CD4-positive, alpha-beta T cell treated with Interleukin-15 for 1 hour (primary cell): ENCODE data around the gene CELF2.

Source experiments
- DNase-seq: peaks from one replicate; pipeline ENCODE4 v3.0.0-alpha.2; 2020

CELF2 gene

DNA sequence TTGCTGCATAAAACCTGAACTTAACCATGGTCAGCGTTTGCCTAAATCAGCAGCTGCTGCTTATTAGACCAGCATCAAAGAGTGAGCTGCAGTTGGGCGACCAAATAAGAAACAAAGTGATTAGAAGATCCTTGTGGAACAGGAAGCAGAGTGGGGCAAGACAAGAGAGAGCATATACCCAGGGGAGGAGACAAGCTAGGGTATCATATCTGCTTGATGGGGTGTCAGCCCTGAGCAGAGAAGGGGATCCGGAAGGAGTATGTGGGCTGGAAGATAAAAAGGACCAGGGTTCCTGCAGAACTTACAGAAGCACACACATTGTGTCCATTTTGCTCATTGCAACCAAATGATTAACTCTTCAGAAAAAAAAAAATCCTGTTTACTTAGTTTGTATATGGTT lies 213.6 kb downstream of the CELF2 start:
- no peak for DNase-seq

DNA sequence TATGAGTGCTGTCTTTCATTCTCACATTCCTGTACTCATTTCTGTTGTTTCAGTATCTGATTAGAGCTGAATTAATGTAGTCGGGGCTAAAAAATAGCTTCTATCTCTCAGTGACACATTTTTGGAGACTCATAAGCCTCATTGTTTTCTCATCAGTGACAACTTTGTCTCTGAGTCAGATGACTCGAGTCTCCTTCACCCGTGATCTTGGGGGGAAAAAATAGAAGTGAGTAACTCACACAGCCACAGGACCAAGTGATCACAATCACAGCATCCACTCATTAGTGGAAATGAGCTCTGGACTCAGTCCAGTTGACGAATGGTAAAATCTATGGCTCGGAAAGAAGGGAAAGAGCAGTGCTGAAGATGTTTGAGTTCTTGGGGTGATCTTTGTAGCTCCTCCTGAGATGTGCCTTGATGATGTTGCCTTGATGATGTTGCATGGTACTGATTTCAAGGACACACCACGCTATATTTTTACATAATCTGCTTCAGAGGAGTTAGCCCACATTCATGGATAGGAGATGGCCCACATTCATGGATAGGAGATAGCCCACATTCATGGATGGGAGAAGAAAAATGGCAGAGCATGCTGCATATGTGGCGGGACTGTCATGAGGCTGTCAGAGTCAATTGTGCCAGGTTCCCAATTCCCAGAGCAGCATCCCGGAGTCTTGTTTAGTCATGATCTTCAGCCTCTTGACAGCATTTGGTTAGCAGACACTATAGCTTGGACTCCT lies 214.7 kb downstream of the CELF2 start:
- no peak for DNase-seq

DNA sequence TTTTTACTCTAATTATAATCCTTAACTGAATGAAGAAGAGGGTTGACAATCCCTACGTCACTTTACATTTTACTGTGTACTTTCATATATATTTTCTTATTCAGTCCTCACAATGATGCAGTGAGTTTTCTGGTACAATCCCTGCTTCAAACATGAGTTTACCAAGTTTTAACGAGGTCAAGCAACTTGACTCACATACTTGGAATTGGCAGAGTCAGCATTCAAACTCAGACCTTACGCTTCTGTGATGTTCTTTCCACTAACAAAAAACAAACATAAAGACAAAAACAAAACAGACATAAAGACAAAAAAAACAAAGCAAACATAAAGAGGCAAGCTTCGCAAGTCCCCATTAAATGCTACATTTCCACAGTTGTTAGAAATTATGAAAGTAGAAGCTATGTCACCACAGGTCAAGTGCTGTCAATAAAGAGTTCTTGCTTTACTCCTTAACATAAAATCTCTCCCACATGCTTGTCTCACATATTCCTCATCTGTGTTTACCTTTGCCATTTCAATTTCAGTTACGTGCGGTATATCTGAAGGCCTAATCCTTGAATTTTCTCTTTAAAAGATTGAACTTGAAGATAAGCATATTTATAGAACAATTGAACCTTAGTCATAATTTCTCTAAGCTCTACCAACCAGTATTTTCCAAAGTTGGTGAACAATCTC lies 217.3 kb downstream of the CELF2 start:
- no peak for DNase-seq

DNA sequence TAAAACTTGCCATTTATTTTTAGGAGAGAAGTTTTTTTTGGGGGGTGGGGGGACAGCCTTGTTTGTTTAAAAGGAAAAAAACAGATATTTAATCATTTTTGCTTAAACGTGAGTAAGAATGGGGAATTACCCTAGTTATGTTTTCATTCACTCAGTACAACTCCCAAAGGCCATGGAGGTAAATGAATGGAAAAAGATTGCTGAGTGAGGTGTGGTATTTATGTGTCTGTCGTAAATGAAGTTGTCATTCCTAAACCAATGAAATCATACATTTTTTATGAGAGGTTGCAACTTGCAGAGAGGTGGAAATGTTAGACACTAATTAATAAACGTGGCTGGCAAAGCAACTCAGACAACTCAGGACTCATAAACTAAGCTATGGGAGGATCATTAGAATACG lies 218.1 kb downstream of the CELF2 start:
- no peak for DNase-seq

DNA sequence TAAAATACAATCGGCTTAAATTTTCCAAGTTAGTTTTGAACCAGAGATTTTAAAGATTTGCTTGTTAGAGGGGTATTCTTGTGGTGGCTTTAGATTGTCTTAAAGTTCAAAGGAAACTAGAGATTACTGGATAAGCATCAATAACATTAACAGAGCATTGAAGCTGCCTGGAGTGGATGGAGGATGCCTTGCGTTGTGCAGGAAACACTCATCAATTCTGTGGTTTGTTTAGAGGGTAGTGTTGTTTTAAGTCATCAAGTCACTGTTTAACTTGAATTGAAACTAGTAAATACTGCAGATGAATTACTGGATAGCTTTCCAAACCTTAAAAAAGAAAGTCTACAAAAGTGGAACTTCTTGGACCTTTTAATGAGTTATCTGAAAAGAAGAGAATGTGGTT lies 218.6 kb downstream of the CELF2 start:
- DNase-seq, result no peak

DNA sequence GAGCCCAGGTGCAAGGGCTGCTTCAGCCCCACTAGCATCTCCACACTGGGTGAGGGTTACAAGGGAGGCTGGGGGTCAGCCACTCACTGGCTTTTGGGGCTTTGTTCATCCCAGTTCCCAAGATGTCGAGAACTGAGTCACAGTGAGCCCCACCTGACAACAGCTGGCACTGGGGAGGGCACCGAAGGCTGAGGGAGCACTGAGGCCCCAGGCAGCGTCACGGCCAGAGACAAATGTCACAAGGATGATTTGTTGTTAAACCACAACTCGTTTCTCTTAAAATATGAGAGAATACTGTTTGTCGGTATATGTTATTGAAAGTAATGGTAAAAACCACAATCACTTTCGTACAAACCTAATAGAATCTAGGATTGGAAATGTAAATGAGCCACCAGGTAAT lies 219.9 kb downstream of the CELF2 start:
- no peak for DNase-seq

DNA sequence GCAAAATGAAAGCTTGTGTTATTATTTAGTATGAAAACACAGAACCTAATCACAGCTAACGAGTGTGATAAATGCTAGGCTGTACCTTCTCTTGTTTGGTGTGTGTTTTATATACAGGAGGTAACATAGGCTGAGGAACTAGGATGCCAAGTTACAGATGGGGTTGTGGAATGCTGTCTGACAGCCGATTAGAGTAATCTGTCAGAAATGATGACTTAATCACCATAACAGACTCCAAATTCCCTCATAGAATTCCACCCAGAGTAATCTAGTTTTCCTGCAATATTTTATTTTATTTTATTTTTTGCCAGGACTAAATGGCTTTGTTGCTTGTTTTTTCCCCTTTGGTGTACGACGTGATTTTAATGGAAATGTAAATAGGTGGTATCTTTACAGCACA lies 221.2 kb downstream of the CELF2 start:
- DNase-seq, result no peak

DNA sequence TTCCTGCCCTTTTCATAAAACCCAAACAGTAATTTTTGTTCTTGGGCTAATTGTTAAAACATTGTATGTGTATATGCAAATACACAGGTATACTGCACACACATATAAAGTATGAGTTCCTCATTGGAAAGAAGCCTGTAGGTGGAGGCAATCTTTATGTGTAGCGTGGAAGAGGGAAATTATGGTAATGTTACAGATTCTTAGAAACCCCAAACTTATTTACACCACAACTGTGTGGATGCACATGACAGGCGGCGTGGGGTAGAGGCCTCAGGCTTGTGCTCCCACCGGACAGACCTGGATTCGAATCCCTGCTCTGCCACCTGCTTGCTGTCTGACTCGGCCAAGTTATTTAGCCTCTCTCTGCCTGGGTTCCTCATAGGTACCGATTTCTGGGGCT lies 223.0 kb downstream of the CELF2 start:
- DNase-seq, result no peak

DNA sequence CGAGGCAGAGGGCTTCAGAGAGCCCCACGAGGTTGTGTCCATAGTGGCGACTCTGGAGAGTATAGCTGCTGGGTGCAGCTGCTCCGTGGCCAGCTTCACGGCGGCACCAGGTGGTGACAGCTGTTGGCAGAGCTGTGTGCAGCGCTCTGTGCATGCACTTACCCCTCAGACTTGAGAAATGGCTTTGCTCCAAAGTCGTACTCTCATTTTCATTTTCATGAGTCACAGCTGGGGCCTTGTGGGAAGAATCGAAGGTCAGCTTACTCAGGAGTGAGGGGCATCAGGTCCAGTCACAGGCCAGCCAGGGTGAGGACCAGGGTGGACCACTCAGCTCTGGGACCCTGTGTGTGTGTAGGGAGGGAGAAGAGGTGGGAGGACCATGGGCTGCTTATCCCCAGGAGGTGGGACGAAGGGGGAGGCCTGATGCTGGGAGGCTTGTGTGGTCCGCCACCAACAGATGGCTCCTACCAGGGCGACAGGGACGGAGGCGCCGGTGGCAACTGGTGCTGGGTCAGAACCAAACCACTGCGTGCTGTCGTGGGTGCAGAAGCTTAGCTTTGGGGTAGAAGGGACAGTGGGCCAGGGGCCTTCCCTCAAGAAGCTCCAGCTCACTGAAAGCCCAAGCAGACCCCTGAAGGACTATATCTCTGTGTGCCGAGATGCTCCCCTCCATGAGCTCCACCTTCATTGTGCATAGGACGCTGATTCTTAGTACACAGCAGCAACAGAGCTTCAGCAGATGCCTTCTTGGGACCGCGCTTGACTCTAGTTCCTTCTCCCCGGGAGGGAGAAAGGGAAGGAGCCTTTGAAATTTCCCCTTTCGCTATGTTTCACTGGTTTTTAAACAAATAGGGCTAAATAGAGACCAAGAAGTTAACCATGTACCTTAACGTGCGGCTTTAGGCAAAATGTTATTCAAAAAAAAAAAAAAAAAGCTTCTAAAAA lies 225.0 kb downstream of the CELF2 start:
- DNase-seq, result peak; percentile 28

DNA sequence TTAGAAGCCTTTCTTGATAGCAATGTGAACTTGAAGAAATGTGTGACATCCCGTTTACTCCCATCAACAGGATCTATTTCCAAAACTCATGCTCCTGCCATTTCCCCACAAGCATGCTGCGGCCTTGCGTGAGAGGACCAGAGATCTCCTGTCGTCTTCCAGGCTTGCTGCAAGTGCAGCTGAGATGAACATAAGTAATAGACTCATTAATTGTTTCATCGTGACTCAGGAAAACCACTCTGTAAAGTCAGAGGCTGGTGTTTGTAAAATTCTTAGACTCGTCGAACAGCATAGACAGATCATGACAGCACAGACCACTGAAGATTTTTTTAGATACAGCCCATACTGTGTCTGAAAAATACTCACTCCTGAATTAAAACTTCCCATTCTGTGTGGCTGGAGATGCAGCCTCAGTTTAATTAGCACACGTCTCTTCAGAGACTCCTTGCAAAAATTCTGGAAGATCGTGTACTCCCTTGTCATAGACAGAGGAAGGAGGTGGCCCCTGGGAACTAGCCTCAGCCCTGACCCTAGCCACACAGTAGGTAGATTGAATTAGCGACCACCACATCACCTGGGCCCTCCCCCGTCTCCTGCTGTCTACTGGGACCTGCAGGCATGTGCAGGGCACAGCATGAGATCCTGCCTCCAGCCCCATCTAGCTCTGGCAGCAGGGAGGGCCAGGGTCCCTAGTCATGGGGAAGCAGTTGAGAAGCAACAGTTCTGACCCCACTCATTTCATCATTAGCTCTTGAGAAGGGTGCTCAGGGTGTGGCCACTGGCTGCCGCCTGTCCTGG lies 226.0 kb downstream of the CELF2 start:
- no peak for DNase-seq

DNA sequence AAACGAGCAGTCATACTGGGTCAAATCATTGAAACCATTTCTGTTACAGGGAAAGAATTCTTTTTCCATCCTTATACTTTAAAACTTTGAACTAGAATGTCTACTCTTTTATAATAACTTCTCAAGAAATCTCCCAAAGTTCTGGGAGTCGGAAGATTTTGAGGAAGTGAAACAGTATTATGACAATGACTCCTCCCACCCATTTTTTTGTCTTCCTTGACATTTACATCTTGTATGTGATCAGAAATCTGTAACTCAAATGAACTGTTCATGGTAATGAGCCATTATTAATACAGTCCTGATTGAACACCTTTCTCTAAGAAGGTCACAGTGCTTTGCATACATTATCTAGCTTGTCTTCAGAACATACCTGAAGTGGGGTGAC lies 227.4 kb downstream of the CELF2 start:
- DNase-seq, result no peak

DNA sequence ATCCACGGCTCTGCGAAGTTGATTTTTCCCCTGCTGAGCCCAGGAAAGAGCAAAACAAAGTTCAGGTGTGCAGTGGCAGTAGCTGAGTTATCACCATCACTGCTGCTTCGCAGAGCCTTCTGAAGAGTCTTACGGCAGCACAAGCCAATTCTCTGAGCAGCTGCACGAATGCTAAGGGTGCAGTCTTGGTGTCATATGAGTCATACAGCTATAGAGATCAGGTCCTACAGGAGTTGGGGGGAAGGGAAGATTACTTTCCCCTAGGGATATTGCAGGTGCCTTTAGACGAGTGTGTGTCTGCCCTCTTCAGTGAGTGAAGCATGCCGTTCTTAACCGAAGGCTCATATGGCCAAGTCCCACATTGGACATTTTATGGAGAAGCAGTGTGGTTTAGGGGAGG lies 227.8 kb downstream of the CELF2 start:
- no peak for DNase-seq

DNA sequence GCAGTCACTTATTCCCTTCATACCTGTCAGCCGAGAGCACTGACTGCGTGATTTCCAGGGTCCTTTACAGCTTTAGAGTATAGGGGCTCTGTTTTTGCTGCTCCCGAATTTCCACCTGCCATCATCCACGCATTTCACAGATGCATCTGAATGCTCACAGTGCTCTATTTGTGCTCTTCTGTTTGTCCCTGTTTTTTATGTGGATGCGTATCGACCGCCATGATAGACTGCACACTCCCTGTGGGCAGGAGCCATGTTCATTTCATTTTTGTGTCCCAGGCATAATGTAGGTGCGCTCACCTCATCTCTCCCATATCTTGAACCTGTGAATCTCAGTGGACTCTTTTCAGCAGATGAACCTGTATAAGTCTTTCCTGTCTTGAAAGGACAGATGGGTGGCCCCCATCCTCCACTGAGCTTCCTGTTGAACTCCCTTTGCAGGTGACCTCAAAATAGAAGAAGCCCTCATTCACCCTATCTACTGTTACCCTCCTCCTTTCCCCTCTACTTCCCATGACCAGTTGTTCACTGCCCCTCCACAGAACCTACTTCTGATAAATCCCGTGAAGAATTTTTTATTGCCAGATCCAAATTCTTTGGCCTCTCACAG lies 228.4 kb downstream of the CELF2 start:
- DNase-seq, result no peak

DNA sequence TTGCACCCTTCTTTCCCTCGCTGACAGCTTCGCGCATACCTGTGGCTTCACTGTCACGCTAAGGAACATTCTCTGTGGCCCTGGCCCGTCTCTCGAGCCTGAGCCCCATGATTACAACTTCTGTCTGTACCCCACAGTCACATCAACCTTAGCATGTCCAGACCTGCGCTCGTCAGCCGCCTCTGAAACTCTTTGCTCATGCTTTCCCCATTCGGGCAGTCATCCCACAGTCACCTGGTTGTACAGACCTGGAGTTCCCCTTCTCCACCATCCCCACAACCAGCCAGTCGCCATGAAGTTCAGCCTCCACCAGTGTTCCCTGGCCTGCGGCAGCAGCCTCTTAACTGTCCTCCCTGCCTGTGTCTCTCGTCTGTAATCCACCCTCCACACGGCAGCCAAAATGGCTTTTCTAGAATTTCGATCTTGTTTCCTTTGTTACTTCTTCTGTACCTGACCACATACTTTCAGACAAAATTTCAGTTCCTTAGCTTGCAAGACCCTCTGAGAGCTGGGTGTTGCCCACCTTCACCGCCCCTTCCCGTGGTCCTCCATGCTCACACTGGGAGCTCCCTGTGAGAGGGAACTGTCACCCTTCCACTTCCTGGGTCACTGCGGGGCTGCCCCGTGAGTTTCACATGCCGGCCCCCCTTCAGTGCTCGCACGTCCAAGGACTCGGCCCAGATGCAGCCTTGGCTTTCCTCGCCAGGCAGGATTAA lies 229.2 kb downstream of the CELF2 start:
- no peak for DNase-seq

DNA sequence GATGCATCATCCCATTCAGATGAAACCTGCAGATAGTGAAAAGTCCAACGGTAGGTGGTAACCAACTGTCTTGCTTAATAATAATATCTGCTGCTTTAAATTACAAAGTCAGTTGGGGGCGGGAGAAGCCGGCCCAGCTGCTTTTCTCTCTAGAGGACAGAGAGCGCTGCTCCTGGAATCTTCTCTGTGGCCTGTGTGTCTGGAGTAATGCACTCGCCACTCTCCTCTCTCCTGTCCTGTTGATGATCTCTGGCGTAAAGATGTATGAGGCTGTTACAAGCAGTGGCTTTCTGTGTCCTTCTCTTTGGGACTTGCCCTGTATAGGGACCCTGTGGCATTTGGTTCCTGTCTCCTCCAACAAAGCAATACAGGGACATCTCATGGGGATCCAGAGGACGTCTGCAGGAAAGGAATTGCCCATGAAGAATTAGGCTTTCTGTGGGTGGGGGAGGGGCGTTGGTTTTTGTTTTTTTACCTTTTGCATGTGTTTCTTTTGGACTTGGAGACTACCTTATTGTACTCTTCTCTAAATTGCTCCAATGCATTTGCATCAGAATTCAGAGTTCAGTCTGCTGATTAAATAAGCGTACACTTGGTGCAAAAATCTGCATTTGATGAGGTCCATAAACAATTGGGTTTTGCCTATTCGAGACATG lies 231.6 kb downstream of the CELF2 start:
- no peak for DNase-seq

DNA sequence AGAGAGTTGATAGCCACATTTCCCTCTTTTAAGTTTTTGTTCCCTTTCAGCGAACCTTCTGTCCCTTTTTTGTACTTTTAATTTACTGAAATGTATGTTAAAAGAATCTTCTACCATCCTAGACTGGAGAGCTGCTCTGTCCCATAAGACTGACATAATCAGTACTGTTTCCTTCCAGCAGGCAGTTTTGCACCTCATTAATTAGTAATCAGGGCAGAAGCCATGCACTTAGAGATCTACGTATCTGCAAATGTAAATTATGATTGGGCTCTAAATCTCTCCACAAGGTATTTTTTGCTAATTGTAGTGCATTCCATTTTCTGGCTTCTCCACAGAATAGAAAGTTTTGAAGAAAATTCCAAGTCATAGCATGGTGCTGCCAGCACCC lies 232.1 kb downstream of the CELF2 start:
- no peak for DNase-seq

DNA sequence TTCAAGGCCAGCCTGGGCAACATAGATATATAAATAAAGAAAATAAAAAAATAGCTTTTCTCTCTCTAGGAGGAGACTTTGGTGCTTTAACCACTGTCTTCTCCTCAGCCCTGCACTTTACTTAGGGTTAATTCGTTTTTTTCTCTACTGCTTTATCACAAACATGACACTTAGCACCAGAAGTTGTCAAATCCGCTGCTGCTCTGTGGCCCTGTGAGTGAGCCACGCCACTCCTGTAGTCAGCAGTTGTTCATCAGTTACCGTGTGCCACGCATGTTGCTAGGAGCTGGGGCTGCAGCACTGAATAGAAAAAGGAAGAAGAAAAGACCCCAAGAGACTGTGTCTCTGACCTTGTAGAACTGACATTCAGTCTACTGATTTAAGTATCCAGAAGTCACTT lies 232.6 kb downstream of the CELF2 start:
- DNase-seq, result no peak

DNA sequence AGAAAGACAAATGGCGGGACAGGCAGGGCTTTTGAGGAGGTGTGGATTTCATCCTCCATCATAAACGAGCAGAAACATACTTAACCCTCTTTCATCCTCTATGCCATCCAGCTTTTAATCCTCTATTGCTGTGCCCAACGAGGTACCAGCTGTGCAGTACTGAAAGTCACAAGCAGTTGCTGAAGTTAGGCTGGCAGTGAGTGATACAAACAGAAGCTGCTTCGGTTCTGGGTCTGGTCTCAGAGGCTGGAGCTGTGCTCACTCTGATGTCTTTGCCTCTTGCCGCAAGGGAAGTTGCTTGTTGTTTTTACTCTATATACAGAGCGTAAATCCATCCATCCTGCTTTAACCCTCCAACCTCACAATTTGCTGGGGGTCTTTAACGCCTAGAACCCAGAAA lies 235.2 kb downstream of the CELF2 start:
- no peak for DNase-seq

DNA sequence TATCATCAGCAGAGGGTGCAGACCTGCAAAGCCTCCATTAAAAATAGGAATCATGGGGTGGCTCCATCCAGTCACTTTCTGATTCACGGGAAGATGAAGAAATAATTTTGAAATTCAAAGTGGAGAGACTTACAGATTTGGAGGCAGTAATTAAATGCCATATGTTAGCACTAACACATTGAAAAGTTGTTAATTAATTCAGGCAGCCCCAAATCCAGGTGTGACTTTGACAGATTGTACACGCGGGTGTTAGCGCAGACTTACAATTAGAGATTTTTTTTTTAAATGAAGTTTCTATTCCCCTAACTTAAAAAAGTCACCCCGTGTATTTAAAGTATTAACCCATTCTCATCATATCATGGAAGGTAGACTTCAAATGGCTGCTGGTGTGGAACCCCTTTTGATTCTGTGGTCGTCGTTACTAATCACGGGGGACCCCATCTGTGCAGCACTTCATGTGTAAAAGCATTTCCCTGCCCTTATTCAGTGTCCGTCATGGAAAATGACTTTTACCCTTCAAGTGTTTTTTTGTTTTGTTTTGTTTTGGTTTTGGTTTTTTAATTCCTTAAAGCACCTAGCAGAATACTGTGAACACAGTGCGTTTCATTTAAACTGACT lies 235.8 kb downstream of the CELF2 start:
- DNase-seq, result no peak

DNA sequence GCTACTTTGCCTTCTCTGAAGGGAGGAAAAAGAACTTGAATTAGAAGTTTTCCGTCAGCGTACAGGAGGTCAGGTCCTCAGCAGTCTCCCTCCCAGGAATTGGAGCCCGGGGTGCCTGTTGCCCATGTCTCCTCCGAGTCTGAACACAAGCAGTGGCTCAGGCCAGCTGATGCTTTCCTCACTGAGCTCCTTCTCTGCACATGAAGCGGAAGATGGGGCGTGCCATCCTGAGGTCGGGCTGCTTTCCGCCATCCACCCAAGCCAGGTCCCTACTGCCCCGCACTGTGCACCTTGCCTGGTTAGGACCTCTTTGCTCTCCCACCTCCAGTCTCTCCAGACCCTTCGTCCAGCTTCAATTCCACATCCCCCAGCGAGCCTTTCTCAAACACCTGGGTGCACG lies 237.5 kb downstream of the CELF2 start:
- no peak for DNase-seq
